Astrocyte (in vitro differentiated cells and primary cell): ENCODE measurements around the gene MED13L. TPM values are rescaled to one million over a fixed set of nuclear protein-coding genes. Genes with fewer than 3 reads are reported as not detected.

ENCODE experiments used
- DNase-seq: peaks from one replicate; pipeline ENCODE4 v3.0.0-alpha.2; 2010; ENCODE audit warnings: low read depth
- FAIRE-seq: peaks from 2 replicates; lab custom pipeline; 2011; peaks lifted over from hg19 to GRCh38; lab: Jason Lieb, UNC
- H2AFZ ChIP-seq: 2 replicates; pipeline ENCODE4 v1.6.0; 2012; ENCODE audit warnings: low read depth, low read length, inconsistent platforms
- H3K27ac ChIP-seq: 2 replicates; pipeline ENCODE4 v1.5.1; 2011; ENCODE audit warnings: low read depth, low read length, inconsistent platforms
- H3K27me3 ChIP-seq: 2 replicates; pipeline ENCODE4 v1.6.0; 2011; ENCODE audit warnings: low read length, inconsistent platforms; ENCODE audit not compliant: insufficient read depth
- H3K36me3 ChIP-seq: 2 replicates; pipeline ENCODE4 v1.5.1; 2011; ENCODE audit warnings: low read length, inconsistent platforms; ENCODE audit not compliant: insufficient read depth
- H3K4me1 ChIP-seq: 2 replicates; pipeline ENCODE4 v1.5.1; 2011; ENCODE audit warnings: low read length, inconsistent platforms; ENCODE audit not compliant: insufficient read depth
- H3K4me2 ChIP-seq: 2 replicates; pipeline ENCODE4 v1.6.0; 2012; ENCODE audit warnings: low read length, inconsistent platforms
- H3K4me3 ChIP-seq: 2 replicates; pipeline ENCODE4 v1.5.1; 2011; ENCODE audit warnings: low read depth, mild to moderate bottlenecking, low read length, inconsistent platforms; ENCODE audit not compliant: insufficient read depth
- H3K79me2 ChIP-seq: 2 replicates; pipeline ENCODE4 v1.6.0; 2012; ENCODE audit warnings: mild to moderate bottlenecking, low read length, inconsistent platforms; ENCODE audit not compliant: insufficient read depth
- H3K9ac ChIP-seq: 2 replicates; pipeline ENCODE4 v1.6.0; 2012; ENCODE audit warnings: mild to moderate bottlenecking, low read length, inconsistent platforms
- H3K9me3 ChIP-seq: 2 replicates; pipeline ENCODE4 v1.5.1; 2012; ENCODE audit warnings: low read depth, mild to moderate bottlenecking, low read length, inconsistent platforms; ENCODE audit not compliant: insufficient read depth
- H4K20me1 ChIP-seq: 2 replicates; pipeline ENCODE4 v1.6.0; 2012; ENCODE audit warnings: low read length, inconsistent platforms; ENCODE audit not compliant: insufficient read depth
- H3K27ac Mint-ChIP-seq: one replicate; pipeline ENCODE4 v1.8.0; 2021; ENCODE audit warnings: mild to moderate bottlenecking, mixed read lengths; ENCODE audit not compliant: unreplicated experiment
- H3K27me3 Mint-ChIP-seq: one replicate; pipeline ENCODE4 v1.8.0; 2021; ENCODE audit warnings: low read depth, mixed read lengths; ENCODE audit not compliant: unreplicated experiment
- H3K36me3 Mint-ChIP-seq: one replicate; pipeline ENCODE4 v1.8.0; 2021; ENCODE audit warnings: low read depth, mixed read lengths; ENCODE audit not compliant: unreplicated experiment
- H3K4me1 Mint-ChIP-seq: one replicate; pipeline ENCODE4 v1.8.0; 2021; ENCODE audit warnings: low read depth, mixed read lengths; ENCODE audit not compliant: unreplicated experiment
- H3K4me3 Mint-ChIP-seq: one replicate; pipeline ENCODE4 v1.8.0; 2021; ENCODE audit warnings: mild to moderate bottlenecking, moderate library complexity, mixed read lengths; ENCODE audit not compliant: unreplicated experiment
- H3K9me3 Mint-ChIP-seq: one replicate; pipeline ENCODE4 v1.8.0; 2021; ENCODE audit warnings: mild to moderate bottlenecking, mixed read lengths; ENCODE audit not compliant: unreplicated experiment
- EZH2 ChIP-seq: IDR thresholded peaks from 2 replicates; pipeline ENCODE4 v1.6.1; 2012; ENCODE audit warnings: mild to moderate bottlenecking, low read length, inconsistent platforms; ENCODE audit not compliant: insufficient read depth
- total RNA-seq: library from RNA; stranded (reverse); gene quantifications from 2 replicates; pipeline ENCODE4 v1.2.1, GENCODE V29; 2021
- TF ChIP-seq, protein P1 (sequence below): IDR thresholded peaks from 2 replicates; pipeline ENCODE4 v1.5.1; 2011; ENCODE audit warnings: low read depth, mild to moderate bottlenecking, inconsistent platforms, low read length, moderate library complexity; ENCODE audit not compliant: insufficient read depth

The MED13L gene
- total RNA-seq, 1 donor from 2014 or later, result 153 TPM

DNA sequence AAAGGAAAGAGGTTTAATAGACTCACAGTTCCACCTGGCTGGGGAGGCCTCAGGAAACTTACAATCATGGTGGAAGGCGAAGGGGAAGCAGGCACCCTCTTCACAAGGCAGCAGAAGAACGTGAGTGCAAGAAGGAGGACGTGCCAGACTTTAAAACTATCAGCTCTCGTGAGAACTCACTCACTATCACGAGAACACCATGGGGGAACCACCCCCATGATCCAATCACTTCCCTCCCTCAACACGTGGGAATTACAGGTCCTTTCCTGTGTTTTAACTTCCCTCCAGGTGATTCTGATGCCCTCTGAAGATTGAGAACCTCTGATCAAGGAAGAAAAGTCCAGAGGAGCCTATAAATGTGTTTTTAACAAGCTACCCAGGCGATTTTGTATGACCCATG lies 358.7 kb downstream of the MED13L start:
- Histone ChIP-seq H3K9me3 (peaks cover 7% of the 10 kb centered on the region), H3K4me1 (no peaks in the 10 kb centered on the region), H3K9ac (no peak overlapping the region), H3K4me2 (no peak overlapping the region), H3K27ac (no peak overlapping the region), H2AFZ (no peak overlapping the region), H3K79me2 (no peaks in the 10 kb centered on the region), H4K20me1 (no peaks in the 10 kb centered on the region), H3K4me3 (no peak overlapping the region), H3K36me3 (no peaks in the 10 kb centered on the region), H3K27me3 (peaks cover 35% of the 10 kb centered on the region)
- FAIRE-seq (no peak), DNase-seq (no peak)
- TF ChIP-seq, protein P1, sequence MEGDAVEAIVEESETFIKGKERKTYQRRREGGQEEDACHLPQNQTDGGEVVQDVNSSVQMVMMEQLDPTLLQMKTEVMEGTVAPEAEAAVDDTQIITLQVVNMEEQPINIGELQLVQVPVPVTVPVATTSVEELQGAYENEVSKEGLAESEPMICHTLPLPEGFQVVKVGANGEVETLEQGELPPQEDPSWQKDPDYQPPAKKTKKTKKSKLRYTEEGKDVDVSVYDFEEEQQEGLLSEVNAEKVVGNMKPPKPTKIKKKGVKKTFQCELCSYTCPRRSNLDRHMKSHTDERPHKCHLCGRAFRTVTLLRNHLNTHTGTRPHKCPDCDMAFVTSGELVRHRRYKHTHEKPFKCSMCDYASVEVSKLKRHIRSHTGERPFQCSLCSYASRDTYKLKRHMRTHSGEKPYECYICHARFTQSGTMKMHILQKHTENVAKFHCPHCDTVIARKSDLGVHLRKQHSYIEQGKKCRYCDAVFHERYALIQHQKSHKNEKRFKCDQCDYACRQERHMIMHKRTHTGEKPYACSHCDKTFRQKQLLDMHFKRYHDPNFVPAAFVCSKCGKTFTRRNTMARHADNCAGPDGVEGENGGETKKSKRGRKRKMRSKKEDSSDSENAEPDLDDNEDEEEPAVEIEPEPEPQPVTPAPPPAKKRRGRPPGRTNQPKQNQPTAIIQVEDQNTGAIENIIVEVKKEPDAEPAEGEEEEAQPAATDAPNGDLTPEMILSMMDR, result no peak
- TF ChIP-seq EZH2, result no peak
- H3K27ac Mint-ChIP-seq, result no peak overlapping the region
- peaks cover 2% of the 10 kb centered on the region for H3K9me3 Mint-ChIP-seq
- H3K4me1 Mint-ChIP-seq, result no peaks in the 10 kb centered on the region
- H3K36me3 Mint-ChIP-seq, result no peaks in the 10 kb centered on the region
- peaks cover 56% of the 10 kb centered on the region for H3K27me3 Mint-ChIP-seq
- H3K4me3 Mint-ChIP-seq, result no peak overlapping the region

DNA sequence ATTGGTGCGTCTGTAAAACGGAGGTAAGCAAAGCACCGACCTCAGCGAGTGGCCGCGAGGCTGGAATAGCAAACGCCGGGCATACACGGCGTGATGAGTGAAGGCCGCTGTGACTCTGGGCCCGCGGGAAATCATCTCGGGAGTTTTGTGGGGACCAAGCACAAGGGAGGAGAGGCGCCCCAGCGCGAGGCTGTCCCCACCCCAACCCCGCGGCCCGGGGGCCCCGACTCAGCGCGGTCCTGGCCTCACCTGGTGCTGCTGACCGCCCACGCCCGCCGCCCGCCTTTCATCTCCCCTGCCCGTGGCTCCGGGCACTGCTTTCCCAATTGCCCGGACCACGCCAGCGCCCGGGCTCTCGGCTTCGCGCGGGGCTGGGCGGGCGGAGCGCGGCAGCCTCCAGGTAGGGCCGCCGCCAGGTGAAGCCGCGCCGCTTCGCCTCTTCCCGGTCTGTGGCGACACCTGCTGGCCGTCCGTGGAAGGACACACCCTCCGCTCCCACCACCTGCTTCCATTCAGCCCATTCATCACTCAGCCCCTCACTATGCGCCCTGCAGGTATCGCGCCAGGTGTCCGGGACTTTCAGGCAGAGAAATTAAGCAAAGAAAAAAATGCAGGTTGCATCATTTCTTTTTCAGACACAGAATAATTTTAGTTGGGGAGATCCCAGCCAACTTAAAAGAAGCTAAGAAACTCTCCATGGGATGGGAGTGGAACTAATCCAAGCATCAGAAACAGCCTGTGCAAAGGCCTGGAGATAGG lies 360.4 kb downstream of the MED13L start:
- Mint-ChIP-seq H3K4me1 (no peaks in the 10 kb centered on the region), H3K36me3 (no peaks in the 10 kb centered on the region), H3K4me3 (no peak overlapping the region), H3K27ac (no peak overlapping the region), H3K27me3 (peaks cover 58% of the 10 kb centered on the region), H3K9me3 (peaks cover 5% of the 10 kb centered on the region)
- no peak overlapping the region for H3K9ac ChIP-seq
- no peak for FAIRE-seq
- H3K9me3 ChIP-seq, result no peaks in the 10 kb centered on the region
- H3K4me3 ChIP-seq, result no peak overlapping the region
- H3K36me3 ChIP-seq, result no peaks in the 10 kb centered on the region
- no peak overlapping the region for H3K27ac ChIP-seq
- no peaks in the 10 kb centered on the region for H3K79me2 ChIP-seq
- no peak overlapping the region for H2AFZ ChIP-seq
- no peak for DNase-seq
- H3K4me1 ChIP-seq, result no peaks in the 10 kb centered on the region
- peak overlapping the region; percentile 71 for H3K4me2 ChIP-seq
- peaks cover 37% of the 10 kb centered on the region for H3K27me3 ChIP-seq
- no peaks in the 10 kb centered on the region for H4K20me1 ChIP-seq
- TF ChIP-seq, protein P1, result peak; percentile 61
- TF ChIP-seq EZH2, result peak; percentile 61

DNA sequence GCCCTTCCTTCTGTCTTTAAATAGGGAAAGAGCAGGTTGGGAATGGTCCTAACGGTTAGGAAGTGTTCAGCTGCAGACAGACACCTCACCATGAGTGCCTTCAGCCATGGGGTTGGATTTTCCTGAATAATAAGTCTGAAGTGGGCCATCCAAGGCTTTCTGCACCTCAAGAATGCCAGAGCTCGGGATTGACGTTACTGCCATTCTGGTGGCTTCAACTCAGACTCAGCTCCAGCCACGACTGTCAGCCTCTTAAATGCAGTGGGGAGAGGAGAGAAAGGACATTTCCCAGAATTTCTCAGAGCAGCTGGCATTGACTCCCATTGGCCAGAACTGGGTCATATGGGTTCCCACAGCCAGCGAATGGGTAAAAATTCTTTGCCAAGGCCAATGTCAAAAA lies 363.4 kb downstream of the MED13L start:
- Histone ChIP-seq H3K9ac (no peak overlapping the region), H2AFZ (no peak overlapping the region), H3K27ac (no peak overlapping the region), H3K4me3 (no peak overlapping the region), H3K4me2 (no peak overlapping the region), H3K36me3 (no peaks in the 10 kb centered on the region), H3K79me2 (no peaks in the 10 kb centered on the region), H3K27me3 (peaks cover 36% of the 10 kb centered on the region), H3K4me1 (no peaks in the 10 kb centered on the region), H3K9me3 (no peaks in the 10 kb centered on the region), H4K20me1 (no peaks in the 10 kb centered on the region)
- H3K27ac Mint-ChIP-seq, result no peak overlapping the region
- peaks cover 7% of the 10 kb centered on the region for H3K9me3 Mint-ChIP-seq
- TF ChIP-seq EZH2, result no peak
- TF ChIP-seq, protein P1, result no peak
- H3K36me3 Mint-ChIP-seq, result no peaks in the 10 kb centered on the region
- peaks cover 54% of the 10 kb centered on the region for H3K27me3 Mint-ChIP-seq
- no peak overlapping the region for H3K4me3 Mint-ChIP-seq
- H3K4me1 Mint-ChIP-seq, result no peaks in the 10 kb centered on the region
- FAIRE-seq (no peak), DNase-seq (no peak)
